Lower leg skin (tissue), 3 donors: ENCODE measurements around the gene CDON.

Experiments used
- POLR2A ChIP-seq, 2 donors: fragments of 450-650 bp; IDR thresholded peaks; one replicate each; pipeline ENCODE4 v1.6.1; 2016 to 2017; ENCODE audit warnings: antibody characterized with exemption in 2 of 2, mild to moderate bottlenecking in 1 of 2, moderate library complexity in 1 of 2
- TF ChIP-seq, protein P1 (sequence below), 3 donors: fragments of 450-650 bp; IDR thresholded peaks; one replicate each; pipeline ENCODE4 v1.5.1; 2016; ENCODE audit warnings: antibody characterized with exemption in 3 of 3, mild to moderate bottlenecking in 3 of 3, moderate library complexity in 2 of 3

DNA sequence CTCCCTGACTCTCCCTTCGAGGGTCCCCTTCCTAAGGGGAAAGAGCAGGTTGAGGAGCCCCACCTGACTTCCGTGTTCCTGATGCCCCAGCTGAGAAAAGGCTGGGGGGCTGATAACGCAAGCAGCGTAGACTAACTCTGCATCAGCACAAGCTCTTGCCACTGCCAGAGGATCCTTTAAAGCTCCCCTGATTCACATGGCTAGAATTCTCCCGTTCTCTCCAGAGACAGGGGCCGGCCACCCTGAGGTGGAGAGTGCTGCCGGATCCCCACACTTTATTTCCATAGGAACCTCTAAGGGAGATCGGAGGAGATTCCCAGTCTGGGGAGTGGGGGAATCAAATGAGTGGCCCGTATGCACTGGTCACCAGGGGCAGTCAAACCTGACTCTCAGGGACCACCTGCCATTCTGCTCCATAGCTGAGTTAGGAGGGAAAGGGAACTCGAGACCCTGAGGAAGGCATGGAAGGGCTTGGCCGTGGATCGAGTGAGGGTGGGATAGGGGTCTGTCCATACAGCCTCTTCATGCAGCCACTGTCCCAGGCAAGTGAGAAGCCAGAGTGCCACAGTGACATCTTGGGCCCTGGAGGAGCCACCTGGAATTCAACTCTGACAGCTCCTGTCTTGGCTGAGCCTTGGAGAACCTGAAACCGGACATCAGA, 118.2 kb downstream of the CDON start:
- TF ChIP-seq, protein P1, sequence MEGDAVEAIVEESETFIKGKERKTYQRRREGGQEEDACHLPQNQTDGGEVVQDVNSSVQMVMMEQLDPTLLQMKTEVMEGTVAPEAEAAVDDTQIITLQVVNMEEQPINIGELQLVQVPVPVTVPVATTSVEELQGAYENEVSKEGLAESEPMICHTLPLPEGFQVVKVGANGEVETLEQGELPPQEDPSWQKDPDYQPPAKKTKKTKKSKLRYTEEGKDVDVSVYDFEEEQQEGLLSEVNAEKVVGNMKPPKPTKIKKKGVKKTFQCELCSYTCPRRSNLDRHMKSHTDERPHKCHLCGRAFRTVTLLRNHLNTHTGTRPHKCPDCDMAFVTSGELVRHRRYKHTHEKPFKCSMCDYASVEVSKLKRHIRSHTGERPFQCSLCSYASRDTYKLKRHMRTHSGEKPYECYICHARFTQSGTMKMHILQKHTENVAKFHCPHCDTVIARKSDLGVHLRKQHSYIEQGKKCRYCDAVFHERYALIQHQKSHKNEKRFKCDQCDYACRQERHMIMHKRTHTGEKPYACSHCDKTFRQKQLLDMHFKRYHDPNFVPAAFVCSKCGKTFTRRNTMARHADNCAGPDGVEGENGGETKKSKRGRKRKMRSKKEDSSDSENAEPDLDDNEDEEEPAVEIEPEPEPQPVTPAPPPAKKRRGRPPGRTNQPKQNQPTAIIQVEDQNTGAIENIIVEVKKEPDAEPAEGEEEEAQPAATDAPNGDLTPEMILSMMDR (IDR thresholded peaks at IDR 0.05), result no peak
- no peak for TF ChIP-seq POLR2A (IDR thresholded peaks at IDR 0.05)
